Keratinocyte (primary cell): Measurements from ENCODE around the gene LRIG1. TPM values are rescaled to one million over a fixed set of nuclear protein-coding genes. Genes with fewer than 3 reads are reported as not detected.

Source experiments
- DNase-seq: peaks from one replicate; pipeline ENCODE4 v3.0.0-alpha.2; 2011; ENCODE audit warnings: low read depth, missing footprints, low spot score
- FAIRE-seq: peaks from 2 replicates; lab custom pipeline; 2011; peaks lifted over from hg19 to GRCh38; lab: Jason Lieb, UNC
- H2AFZ ChIP-seq: 2 replicates; pipeline ENCODE4 v1.6.0; 2012; ENCODE audit warnings: low read length, control low read depth, inconsistent platforms; ENCODE audit not compliant: control insufficient read depth
- H3K27ac ChIP-seq: 2 replicates; pipeline ENCODE4 v1.5.1; 2011; ENCODE audit warnings: low read length; ENCODE audit not compliant: control insufficient read depth, insufficient read depth
- H3K27me3 ChIP-seq: 3 replicates; pipeline ENCODE4 v1.6.0; 2011; ENCODE audit warnings: low read length; ENCODE audit not compliant: control insufficient read depth, insufficient read depth; ENCODE audit errors: extremely low read depth
- H3K36me3 ChIP-seq, 2 experiments: 2 replicates in 1 of 2; 3 replicates in 1 of 2; pipeline ENCODE4 v1.5.1; 2011; ENCODE audit warnings: low read length in 2 of 2, mild to moderate bottlenecking in 1 of 2; ENCODE audit not compliant: control insufficient read depth in 2 of 2, insufficient read depth in 2 of 2; ENCODE audit errors: extremely low read depth in 1 of 2
- H3K4me1 ChIP-seq: 3 replicates; pipeline ENCODE4 v1.5.1; 2011; ENCODE audit warnings: low read length; ENCODE audit not compliant: control insufficient read depth, insufficient read depth; ENCODE audit errors: extremely low read depth
- H3K4me2 ChIP-seq: 3 replicates; pipeline ENCODE4 v1.6.0; 2011; ENCODE audit warnings: low read depth, low read length; ENCODE audit not compliant: control insufficient read depth, insufficient read depth; ENCODE audit errors: extremely low read depth
- H3K4me3 ChIP-seq, 3 experiments: fragments of 200-600 bp in 1 of 3; sonication (generic) in 1 of 3; 2 replicates in 2 of 3; 3 replicates in 1 of 3; pipeline ENCODE4 v1.5.1; 2011 to 2016; ENCODE audit warnings: low read length in 3 of 3, mild to moderate bottlenecking in 3 of 3, control low read depth in 2 of 3, inconsistent platforms in 1 of 3, low read depth in 1 of 3, mixed read lengths in 1 of 3, mixed run types in 1 of 3, moderate library complexity in 1 of 3; ENCODE audit not compliant: control insufficient read depth in 2 of 3, insufficient read depth in 2 of 3; ENCODE audit errors: extremely low read depth in 1 of 3
- H3K79me2 ChIP-seq: 2 replicates; pipeline ENCODE4 v1.6.0; 2012; ENCODE audit warnings: low read length; ENCODE audit not compliant: control insufficient read depth, insufficient read depth
- H3K9ac ChIP-seq: 3 replicates; pipeline ENCODE4 v1.6.0; 2011; ENCODE audit warnings: low read length; ENCODE audit not compliant: control insufficient read depth, insufficient read depth; ENCODE audit errors: extremely low read depth
- H3K9me1 ChIP-seq: 3 replicates; pipeline ENCODE4 v1.6.0; 2011; ENCODE audit warnings: low read length; ENCODE audit not compliant: control insufficient read depth, insufficient read depth; ENCODE audit errors: extremely low read depth
- H3K9me3 ChIP-seq: 2 replicates; pipeline ENCODE4 v1.5.1; 2012; ENCODE audit warnings: low read depth, low read length; ENCODE audit not compliant: control insufficient read depth
- H4K20me1 ChIP-seq: 3 replicates; pipeline ENCODE4 v1.6.0; 2011; ENCODE audit warnings: low read length; ENCODE audit not compliant: control insufficient read depth, insufficient read depth; ENCODE audit errors: extremely low read depth
- CTCF ChIP-seq, 3 experiments: IDR thresholded peaks in 1 of 3; conservative IDR thresholded peaks in 1 of 3; optimal IDR thresholded peaks in 1 of 3; 2 replicates in 2 of 3; 3 replicates in 1 of 3; pipeline versions ENCODE3 to v1.5.1; 2011; ENCODE audit warnings: low read length in 3 of 3, mild to moderate bottlenecking in 3 of 3, moderate library complexity in 2 of 3, control low read depth in 1 of 3, inconsistent platforms in 1 of 3; ENCODE audit not compliant: insufficient read depth in 2 of 3; ENCODE audit errors: extremely low read depth in 1 of 3
- EZH2 ChIP-seq: IDR thresholded peaks from one replicate; pipeline ENCODE4 v1.6.1; 2012; ENCODE audit warnings: inconsistent platforms, mild to moderate bottlenecking, low read length, moderate library complexity
- dilution Hi-C: fragments of 300-500 bp; cut with MboI; formaldehyde crosslinking; loops from one replicate; pipeline ENCODE4 v1.7.0; 2020; ENCODE audit warnings: low sequenced_read_pairs; ENCODE audit not compliant: extremely low pct_ligation_motif_present
- polyA plus RNA-seq, 5 experiments: library from polyadenylated mRNA; depleted of rRNA in 3 of 5; stranded (reverse) in 3 of 5; stranded (forward) in 1 of 5; unstranded in 1 of 5; fragments of >200 nt; gene quantifications; 1 replicate in 1 of 5; 2 replicates in 3 of 5; 3 replicates in 1 of 5; pipeline versions ENCODE4 v1.2.1 to v1.2.3, GENCODE V29; 2011 to 2012; ENCODE audit warnings: missing spikeins in 2 of 5, low read depth in 1 of 5, low replicate concordance in 1 of 5

LRIG1 gene
- polyA plus RNA-seq, 1 donor (not counting 4 experiments of a cell fraction or from before 2014, with no cell fraction given), result 17.2 TPM

GRCh38 chr3:66496746-66497145 lies 4.1 kb downstream of the LRIG1 start:
- Histone ChIP-seq H3K9me3 (no peaks in the 10 kb centered on the region), H3K27me3 (no peaks in the 10 kb centered on the region), H3K4me3 (no peak overlapping the region), H3K4me1 (peaks cover 31% of the 10 kb centered on the region), H2AFZ (no peak overlapping the region), H3K9me1 (no peaks in the 10 kb centered on the region), H3K27ac (no peak overlapping the region), H4K20me1 (no peaks in the 10 kb centered on the region), H3K4me2 (peak overlapping the region; percentile 37), H3K79me2 (peaks cover 57% of the 10 kb centered on the region), H3K36me3 (no peaks in the 10 kb centered on the region), H3K9ac (no peak overlapping the region)
- FAIRE-seq (no peak), DNase-seq (no peak)
- dilution Hi-C loops, result no loop called here
- TF ChIP-seq EZH2, result no peak

DNA sequence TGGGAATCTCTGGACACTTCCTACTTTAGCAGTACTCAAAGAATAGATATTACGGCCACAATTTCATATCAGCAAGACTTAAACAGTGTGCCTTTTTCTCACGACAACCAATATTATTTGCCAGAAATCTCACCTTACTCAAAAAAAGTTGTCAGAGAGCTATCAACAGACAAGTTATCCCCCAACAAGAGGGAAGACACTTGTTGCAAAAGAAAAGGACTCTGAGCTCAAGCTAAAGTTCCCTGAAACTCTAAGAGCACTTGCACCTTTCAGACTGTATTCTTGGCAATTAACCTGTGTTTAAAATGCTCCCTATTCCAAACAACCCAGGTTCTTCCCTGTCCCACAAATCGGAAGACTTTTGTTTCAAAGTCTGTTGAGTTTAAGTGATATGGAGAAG lies 4.5 kb downstream of the LRIG1 start:
- peaks cover 28% of the 10 kb centered on the region for H3K4me1 ChIP-seq
- H3K9me3 ChIP-seq, result no peaks in the 10 kb centered on the region
- H3K36me3 ChIP-seq, result no peaks in the 10 kb centered on the region
- no peaks in the 10 kb centered on the region for H3K9me1 ChIP-seq
- dilution Hi-C loops, result no loop called here
- no peak overlapping the region for H3K27ac ChIP-seq
- H3K27me3 ChIP-seq, result no peaks in the 10 kb centered on the region
- H3K4me3 ChIP-seq, result no peak overlapping the region
- TF ChIP-seq EZH2, result no peak
- TF ChIP-seq CTCF (optimal IDR thresholded peaks at IDR 0.05 in 1 of 3, IDR thresholded peaks at IDR 0.05 in 1 of 3, conservative IDR thresholded peaks at IDR 0.05 in 1 of 3; ENCODE audit: extremely low read depth in 1 of 3, insufficient read depth in 2 of 3, low read length in 3 of 3), result no peak
- DNase-seq, result no peak
- peaks cover 58% of the 10 kb centered on the region for H3K79me2 ChIP-seq
- no peaks in the 10 kb centered on the region for H4K20me1 ChIP-seq
- peak overlapping the region; percentile 37 for H3K4me2 ChIP-seq
- H3K9ac ChIP-seq, result no peak overlapping the region
- no peak overlapping the region for H2AFZ ChIP-seq
- FAIRE-seq, result no peak

DNA sequence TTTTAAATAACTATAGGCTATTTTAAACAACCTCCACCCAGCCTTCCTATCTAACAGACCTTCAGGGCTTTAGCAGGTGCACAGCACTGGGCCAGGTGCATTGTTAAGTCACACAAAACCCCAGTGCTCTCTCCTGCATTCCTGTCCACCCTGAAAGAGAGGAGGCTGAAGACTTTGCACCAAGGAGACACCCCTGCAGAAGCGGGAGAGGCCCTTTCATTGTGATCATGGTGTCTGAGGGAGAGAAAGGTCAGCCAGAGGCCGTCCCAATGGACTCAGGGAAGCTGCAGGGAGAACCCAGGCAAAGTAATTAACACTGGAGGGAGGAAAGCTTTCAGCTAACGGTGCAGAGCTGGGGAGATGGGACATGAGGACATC lies 5.2 kb downstream of the LRIG1 start:
- Histone ChIP-seq H3K9ac (no peak overlapping the region), H2AFZ (no peak overlapping the region), H3K9me1 (no peaks in the 10 kb centered on the region), H3K4me3 (no peak overlapping the region), H4K20me1 (no peaks in the 10 kb centered on the region), H3K79me2 (peaks cover 64% of the 10 kb centered on the region), H3K36me3 (no peaks in the 10 kb centered on the region), H3K27ac (no peak overlapping the region), H3K9me3 (no peaks in the 10 kb centered on the region), H3K4me2 (no peak overlapping the region), H3K27me3 (no peaks in the 10 kb centered on the region), H3K4me1 (peaks cover 28% of the 10 kb centered on the region)
- dilution Hi-C loops, result no loop called here
- DNase-seq, result no peak
- no peak for TF ChIP-seq EZH2
- TF ChIP-seq CTCF (optimal IDR thresholded peaks at IDR 0.05 in 1 of 3, IDR thresholded peaks at IDR 0.05 in 1 of 3, conservative IDR thresholded peaks at IDR 0.05 in 1 of 3; ENCODE audit: extremely low read depth in 1 of 3, insufficient read depth in 2 of 3, low read length in 3 of 3), result no peak
- no peak for FAIRE-seq
